GM18951 (cell line): ENCODE measurements around the gene PTPRN2.
"Not testable (repeated sequence)": the region's sequence is repeated elsewhere in the genome, so short reads cannot be mapped to it uniquely, and the experiment has no call there.

Experiments used
- POLR2A ChIP-seq: IDR thresholded peaks from 4 replicates; pipeline ENCODE4 v1.6.1; 2011; ENCODE audit warnings: mild to moderate bottlenecking; ENCODE audit not compliant: insufficient read length, insufficient read depth; ENCODE audit errors: extremely low read depth
- in situ Hi-C: fragments of 300-500 bp; cut with MboI; formaldehyde crosslinking; loops from one replicate; pipeline ENCODE4 v1.12.0; 2022; ENCODE audit warnings: low sequenced_read_pairs, mixed read lengths, inconsistent platforms; ENCODE audit not compliant: unreplicated experiment

The PTPRN2 gene

GRCh38 chr7:157513162-157513621 is 1074.4 kb downstream of the PTPRN2 start:
- no peak for TF ChIP-seq POLR2A
- in situ Hi-C loops: no loop called here

DNA sequence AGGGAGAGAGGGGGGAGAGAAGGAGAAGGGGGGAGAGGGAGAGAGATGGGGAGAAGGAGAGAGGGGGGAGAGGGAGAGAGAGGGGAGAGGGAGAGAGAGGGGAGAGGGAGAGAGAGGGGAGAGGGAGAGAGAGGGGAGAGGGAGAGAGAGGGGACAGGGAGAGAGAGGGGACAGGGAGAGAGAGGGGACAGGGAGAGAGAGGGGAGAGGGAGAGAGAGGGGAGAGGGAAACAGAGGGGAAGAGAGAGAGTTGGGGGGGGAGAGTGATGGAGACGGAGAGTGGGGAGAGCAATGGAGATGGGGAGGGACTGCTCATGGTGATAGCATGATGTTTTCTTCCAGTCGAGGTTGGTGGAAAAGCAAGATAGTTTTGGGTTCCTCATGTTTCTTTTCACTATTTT is 1078.4 kb downstream of the PTPRN2 start:
- no peak for TF ChIP-seq POLR2A
- in situ Hi-C loops: no loop called here

DNA sequence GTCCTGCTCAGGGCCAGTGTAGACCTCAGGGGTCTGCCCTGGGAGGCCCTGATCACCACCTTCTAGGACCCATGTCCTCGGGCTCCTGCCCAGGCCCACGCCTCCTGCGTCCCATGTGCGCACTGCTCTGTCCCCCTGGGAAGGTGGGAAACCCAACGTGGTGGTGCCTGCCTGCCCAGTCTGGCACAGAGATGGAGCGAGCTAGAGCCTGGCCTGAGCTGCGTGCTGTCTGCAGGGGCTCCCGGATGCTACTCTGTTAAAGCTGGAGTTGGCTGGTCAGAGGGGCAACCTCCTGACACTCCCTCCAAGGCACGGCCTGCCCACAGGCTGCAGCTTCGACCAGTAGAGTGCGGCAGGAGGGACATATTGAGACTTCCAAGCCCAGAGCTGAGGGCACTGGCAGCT is 1079.1 kb downstream of the PTPRN2 start:
- in situ Hi-C loops: no loop called here
- TF ChIP-seq POLR2A: no peak

DNA sequence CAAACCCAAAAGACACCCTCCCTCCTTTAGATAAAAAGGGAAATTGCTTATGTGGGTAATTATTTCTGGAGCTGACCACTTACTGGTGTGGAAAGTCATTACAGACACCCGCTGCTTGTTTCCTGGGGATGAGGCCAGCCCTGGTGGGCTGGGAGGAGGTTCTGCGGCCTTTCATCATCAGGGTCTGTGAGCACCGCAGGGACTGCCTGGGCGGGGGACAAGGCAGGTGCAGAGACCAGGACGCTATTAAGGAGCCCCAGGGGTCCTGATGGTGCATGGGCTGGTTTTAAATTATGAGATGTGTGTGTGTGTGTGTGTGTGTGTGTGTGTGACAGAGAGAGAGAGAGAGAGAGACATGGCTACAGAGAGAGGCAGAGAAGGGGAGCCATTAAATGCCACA is 1079.6 kb downstream of the PTPRN2 start:
- TF ChIP-seq POLR2A: no peak
- in situ Hi-C loops: no loop called here

GRCh38 chr7:157506268-157506667 is 1081.4 kb downstream of the PTPRN2 start:
- in situ Hi-C loops: no loop called here
- TF ChIP-seq POLR2A: no peak

DNA sequence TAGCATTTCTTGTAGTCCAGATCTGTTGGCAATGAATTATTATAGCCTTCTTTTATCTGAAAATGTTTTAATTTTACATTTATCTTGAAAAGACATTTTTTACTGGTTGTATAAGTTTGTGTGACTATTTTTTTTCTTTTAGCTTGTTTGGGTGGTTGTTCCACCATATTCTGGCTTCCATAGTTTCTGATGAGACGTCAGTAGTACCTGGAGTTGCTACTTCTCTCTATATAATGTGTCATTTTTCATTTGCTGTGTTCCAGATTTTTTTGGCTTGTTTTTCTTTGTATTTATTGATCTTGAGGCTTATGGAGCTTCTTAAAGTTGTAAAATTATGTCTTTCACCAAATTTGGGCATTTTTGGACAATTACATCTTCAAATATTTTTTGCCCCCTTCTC is 1082.0 kb downstream of the PTPRN2 start:
- TF ChIP-seq POLR2A: no peak
- in situ Hi-C loops: no loop called here

DNA sequence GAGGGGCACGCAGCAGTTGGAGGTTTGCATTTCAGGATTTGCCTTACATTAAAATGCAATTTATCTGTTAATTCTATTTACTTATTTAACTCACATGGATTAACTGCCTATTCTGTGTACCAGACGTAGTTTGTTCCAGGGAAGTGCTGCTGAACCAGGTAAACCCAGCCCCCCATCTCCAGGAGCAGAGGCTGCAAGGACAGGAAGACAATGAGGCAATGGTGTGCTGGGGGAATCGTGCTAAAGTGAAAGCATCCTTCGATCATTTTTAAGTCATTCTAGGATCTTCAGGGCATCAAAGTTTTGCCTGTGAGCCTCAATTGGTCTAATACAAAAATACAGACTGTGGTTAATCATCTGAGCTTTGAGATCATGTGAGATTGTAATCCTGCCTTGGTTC is 1084.4 kb downstream of the PTPRN2 start:
- in situ Hi-C loops: no loop called here
- TF ChIP-seq POLR2A: no peak

GRCh38 chr7:157502701-157503111 is 1084.9 kb downstream of the PTPRN2 start:
- in situ Hi-C loops: no loop called here
- TF ChIP-seq POLR2A: no peak

DNA sequence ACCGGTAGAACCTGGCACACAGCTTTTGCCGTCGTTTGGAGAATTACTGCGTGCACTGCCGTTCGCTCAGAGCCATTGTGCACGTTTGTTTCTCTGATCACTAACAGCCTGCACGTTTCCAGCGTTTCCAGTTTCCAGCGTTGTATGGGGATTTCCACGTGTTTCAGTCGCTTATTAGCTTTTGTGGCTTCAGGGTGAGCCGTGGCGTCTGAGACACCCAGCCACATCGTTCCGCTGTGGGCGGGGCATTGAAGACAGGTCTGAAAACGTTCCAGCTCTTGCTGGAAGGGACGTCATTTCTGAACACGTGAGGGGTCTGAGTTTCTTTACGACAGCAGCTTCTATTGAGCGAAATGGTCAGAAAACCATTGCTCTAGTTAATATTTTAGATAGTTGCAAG is 1086.0 kb downstream of the PTPRN2 start:
- TF ChIP-seq POLR2A: no peak
- in situ Hi-C loops: no loop called here

DNA sequence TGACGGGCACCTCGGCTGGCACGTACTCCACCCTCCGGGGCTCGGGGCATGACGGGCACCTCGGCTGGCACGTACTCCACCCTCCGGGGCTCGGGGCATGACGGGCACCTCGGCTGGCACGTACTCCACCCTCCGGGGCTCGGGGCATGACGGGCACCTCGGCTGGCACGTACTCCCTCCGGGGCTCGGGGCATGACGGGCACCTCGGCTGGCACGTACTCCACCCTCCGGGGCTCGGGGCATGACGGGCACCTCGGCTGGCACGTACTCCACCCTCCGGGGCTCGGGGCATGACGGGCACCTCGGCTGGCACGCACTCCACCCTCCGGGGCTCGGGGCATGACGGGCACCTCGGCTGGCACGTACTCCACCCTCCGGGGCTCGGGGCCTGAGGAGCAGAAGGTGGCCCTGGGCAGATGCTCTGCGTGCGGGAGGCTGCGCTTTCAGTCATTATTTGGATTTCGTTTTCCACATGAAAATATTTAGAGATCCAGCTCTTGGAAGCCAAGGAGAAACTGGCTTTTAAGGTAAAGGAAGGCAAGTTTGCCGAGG is 1086.6 kb downstream of the PTPRN2 start:
- in situ Hi-C loops: not testable (repeated sequence)

DNA sequence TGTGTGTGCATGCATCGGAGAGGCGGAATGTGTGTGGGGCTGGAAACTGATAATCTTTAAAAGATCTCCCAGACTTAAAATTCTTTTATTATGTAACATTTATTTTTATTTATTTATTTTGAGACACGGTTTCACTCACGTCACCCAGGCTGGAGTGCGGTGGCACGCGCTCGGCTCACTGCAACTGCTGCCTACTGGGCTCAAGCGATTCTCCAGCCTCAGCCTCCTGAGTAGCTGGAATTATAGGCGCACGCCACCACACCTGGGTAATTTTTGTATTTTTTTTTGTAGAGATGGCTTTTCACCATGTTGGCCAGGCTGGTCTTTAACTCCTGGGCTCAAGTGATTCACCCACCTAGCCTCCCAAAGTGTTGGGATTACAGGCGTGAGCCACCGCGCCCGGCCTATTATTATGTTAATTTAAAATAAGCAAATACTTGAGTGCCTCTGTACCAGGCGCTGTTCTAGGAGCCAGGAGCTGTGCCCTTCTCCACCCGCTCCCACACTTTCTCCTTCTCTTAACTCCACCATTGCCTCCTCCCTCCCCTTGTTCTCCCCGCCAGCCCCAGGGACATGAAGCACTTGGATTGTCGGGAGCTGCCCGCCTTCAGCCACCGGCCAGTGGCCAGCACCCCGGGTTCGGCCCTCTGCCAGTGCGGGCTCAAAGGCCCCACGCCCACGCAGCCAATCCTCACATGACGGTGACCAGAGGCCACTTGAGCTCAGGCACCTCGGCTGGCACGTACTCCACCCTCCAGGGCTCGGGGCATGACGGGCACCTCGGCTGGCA is 1087.3 kb downstream of the PTPRN2 start:
- no peak for TF ChIP-seq POLR2A
- in situ Hi-C loops: no loop called here

GRCh38 chr7:157499835-157500153 is 1087.8 kb downstream of the PTPRN2 start:
- in situ Hi-C loops: no loop called here

GRCh38 chr7:157499121-157499834 is 1088.3 kb downstream of the PTPRN2 start:
- no peak for TF ChIP-seq POLR2A
- in situ Hi-C loops: no loop called here

More at GRCh38 chr7:157499835-157500153, 1087.8 kb downstream of the PTPRN2 start:
- TF ChIP-seq POLR2A: no peak

GRCh38 chr7:157498657-157499056 is 1089.0 kb downstream of the PTPRN2 start:
- no peak for TF ChIP-seq POLR2A
- in situ Hi-C loops: no loop called here
